Measurements from ENCODE around the gene HNRNPUL1. TPM values are rescaled to one million over a fixed set of nuclear protein-coding genes. Genes with fewer than 3 reads are reported as not detected.

HNRNPUL1 gene
- total and polyA plus RNA-seq, 9 of the 15 experiments (the other 6 are each of a cell fraction or from before 2014, with no cell fraction given), result 7.3 to 211 (median 85.0) TPM

DNA sequence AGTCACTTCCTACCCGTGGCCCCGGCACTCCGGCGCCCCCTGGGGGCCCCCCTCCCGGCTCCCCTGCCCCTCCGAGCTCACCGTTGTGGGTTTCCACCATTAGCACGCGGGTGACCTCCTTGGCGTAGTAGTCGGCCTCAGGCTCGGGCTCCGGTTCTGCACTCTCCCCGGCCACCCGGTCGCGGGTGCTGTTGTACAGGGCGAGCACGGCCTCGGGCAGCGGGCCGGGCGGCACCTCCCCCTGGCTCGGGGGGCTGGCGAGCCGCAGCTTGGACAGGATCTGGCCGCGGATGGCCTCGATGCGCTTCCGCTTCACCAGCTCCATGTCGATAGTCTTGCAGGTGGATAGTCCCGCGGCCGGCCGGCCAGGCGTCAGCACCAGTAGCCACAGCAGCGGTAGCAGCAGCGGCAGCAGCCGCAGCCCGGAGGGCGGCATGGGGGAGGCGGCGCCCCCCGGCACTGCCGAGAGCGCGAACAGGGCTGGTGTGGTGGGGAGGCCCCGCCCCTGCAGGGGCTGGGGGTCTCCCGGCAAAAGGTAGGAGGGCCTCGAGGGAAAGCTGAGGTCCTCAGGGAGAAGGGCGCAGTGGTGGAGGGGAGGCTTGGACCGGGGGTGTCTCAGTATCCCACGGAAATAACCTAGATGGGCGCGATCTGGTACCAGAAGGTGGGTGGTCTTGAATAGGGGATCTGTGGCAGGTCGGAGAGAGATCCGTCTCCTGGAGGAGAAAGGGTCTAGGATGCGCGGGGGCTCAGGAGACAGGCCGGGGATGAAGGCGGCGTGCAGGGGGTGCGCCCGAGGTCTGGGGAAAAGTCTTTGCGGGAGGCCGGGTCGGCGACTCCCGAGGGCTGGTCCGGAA lies 88.7 kb downstream of the HNRNPUL1 start (continued):
- TF ChIP-seq RERE (CRISPR knock-in tag; IDR thresholded peaks at IDR 0.05; ENCODE audit: borderline replicate concordance), result no peak
- TF ChIP-seq, protein P1, sequence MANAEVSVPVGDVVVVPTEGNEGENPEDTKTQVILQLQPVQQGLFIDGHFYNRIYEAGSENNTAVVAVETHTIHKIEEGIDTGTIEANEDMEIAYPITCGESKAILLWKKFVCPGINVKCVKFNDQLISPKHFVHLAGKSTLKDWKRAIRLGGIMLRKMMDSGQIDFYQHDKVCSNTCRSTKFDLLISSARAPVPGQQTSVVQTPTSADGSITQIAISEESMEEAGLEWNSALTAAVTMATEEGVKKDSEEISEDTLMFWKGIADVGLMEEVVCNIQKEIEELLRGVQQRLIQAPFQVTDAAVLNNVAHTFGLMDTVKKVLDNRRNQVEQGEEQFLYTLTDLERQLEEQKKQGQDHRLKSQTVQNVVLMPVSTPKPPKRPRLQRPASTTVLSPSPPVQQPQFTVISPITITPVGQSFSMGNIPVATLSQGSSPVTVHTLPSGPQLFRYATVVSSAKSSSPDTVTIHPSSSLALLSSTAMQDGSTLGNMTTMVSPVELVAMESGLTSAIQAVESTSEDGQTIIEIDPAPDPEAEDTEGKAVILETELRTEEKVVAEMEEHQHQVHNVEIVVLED (CRISPR knock-in tag; IDR thresholded peaks at IDR 0.05), result no peak
- TF ChIP-seq ZNF445 (CRISPR knock-in tag; IDR thresholded peaks at IDR 0.05; ENCODE audit: low read depth), result no peak
- 0 out of 2 replicates have a peak, but pooled peaks have one; percentile 46 for TF ChIP-seq NCOR1 (IDR thresholded peaks at IDR 0.05)
- no peak for TF ChIP-seq ZNF354B (CRISPR knock-in tag; IDR thresholded peaks at IDR 0.05)
- TF ChIP-seq NONO (IDR thresholded peaks at IDR 0.05; ENCODE audit: low read depth in 2 of 2, low read length in 1 of 2), result 0 out of 4 replicates have a peak, but pooled peaks of 1 of the 2 experiments have one; percentile 49
- TF ChIP-seq PTBP1 (IDR thresholded peaks at IDR 0.05; ENCODE audit: low read depth, low read length), result no peak
- TF ChIP-seq BRCA1 (IDR thresholded peaks at IDR 0.05), result no peak
- no peak for TF ChIP-seq BRCA1 (CRISPR knock-in tag; IDR thresholded peaks at IDR 0.05)
- TF ChIP-seq IFI16 (CRISPR knock-in tag; IDR thresholded peaks at IDR 0.05), result no peak
- no peak for TF ChIP-seq TEAD4 (IDR thresholded peaks at IDR 0.05; ENCODE audit: low read length)
- no peak for TF ChIP-seq TEAD4 (CRISPR knock-in tag; IDR thresholded peaks at IDR 0.05; ENCODE audit: borderline replicate concordance)
- TF ChIP-seq, protein P2, sequence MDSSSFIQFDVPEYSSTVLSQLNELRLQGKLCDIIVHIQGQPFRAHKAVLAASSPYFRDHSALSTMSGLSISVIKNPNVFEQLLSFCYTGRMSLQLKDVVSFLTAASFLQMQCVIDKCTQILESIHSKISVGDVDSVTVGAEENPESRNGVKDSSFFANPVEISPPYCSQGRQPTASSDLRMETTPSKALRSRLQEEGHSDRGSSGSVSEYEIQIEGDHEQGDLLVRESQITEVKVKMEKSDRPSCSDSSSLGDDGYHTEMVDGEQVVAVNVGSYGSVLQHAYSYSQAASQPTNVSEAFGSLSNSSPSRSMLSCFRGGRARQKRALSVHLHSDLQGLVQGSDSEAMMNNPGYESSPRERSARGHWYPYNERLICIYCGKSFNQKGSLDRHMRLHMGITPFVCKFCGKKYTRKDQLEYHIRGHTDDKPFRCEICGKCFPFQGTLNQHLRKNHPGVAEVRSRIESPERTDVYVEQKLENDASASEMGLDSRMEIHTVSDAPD (CRISPR knock-in tag; IDR thresholded peaks at IDR 0.05), result no peak
- TF ChIP-seq ZNF384 (IDR thresholded peaks at IDR 0.05; ENCODE audit: low read depth, low read length), result no peak
- no peak for TF ChIP-seq CBX8 (IDR thresholded peaks at IDR 0.05; ENCODE audit: borderline replicate concordance, extremely low read depth, low read depth, low read length, poor library complexity, severe bottlenecking)
- TF ChIP-seq MITF (IDR thresholded peaks at IDR 0.05), result no peak
- TF ChIP-seq NFIC (IDR thresholded peaks at IDR 0.05), result 0 out of 2 replicates have a peak, but pooled peaks have one; percentile 7
- no peak for TF ChIP-seq ZNF253 (CRISPR knock-in tag; conservative IDR thresholded peaks at IDR 0.05)

Measured in K562 (cell line).